Upper lobe of left lung (tissue), 4 donors: ENCODE results near the gene CYFIP2.

Experiments used
- POLR2A ChIP-seq, 4 donors: fragments of 450-650 bp; IDR thresholded peaks; one replicate each; pipeline ENCODE4 v1.5.1; 2016 to 2017; ENCODE audit warnings: antibody characterized with exemption in 4 of 4, mild to moderate bottlenecking in 2 of 4
- TF ChIP-seq, protein P1 (sequence below), 6 experiments: fragments of 450-650 bp in 4 of 6; fragments of 200-600 bp in 2 of 6; sonication (generic) in 2 of 6; IDR thresholded peaks; one replicate each; pipeline ENCODE4 v1.5.1; 2016 to 2019; ENCODE audit warnings: antibody characterized with exemption in 6 of 6

DNA sequence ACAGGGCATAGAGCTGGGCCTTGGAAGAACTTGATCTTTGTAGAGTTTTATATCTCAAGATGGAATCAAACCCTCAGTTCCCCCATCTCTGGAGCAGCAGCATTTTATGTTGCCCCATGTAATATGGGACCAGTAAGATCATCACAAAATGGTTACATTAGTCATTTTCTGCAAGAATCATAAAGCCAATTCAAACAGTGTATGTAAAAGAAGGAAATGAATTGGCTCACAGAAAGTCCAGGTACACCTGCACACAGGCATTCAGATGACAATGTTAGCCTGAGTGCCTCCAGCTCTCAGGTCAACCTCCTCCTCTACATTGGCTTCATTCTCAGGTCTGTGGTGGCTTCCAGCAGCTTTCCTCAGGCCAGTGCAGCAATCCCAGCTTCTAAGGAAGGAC, 35.1 kb downstream of the CYFIP2 start:
- TF ChIP-seq, protein P1, sequence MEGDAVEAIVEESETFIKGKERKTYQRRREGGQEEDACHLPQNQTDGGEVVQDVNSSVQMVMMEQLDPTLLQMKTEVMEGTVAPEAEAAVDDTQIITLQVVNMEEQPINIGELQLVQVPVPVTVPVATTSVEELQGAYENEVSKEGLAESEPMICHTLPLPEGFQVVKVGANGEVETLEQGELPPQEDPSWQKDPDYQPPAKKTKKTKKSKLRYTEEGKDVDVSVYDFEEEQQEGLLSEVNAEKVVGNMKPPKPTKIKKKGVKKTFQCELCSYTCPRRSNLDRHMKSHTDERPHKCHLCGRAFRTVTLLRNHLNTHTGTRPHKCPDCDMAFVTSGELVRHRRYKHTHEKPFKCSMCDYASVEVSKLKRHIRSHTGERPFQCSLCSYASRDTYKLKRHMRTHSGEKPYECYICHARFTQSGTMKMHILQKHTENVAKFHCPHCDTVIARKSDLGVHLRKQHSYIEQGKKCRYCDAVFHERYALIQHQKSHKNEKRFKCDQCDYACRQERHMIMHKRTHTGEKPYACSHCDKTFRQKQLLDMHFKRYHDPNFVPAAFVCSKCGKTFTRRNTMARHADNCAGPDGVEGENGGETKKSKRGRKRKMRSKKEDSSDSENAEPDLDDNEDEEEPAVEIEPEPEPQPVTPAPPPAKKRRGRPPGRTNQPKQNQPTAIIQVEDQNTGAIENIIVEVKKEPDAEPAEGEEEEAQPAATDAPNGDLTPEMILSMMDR (IDR thresholded peaks at IDR 0.05) = no peak
- no peak for TF ChIP-seq POLR2A (IDR thresholded peaks at IDR 0.05)
